Uterus (tissue), 4 donors: ENCODE measurements around the gene TMEM151A. TPM values are rescaled to one million over a fixed set of nuclear protein-coding genes. Genes with fewer than 3 reads are reported as not detected.

Experiments
- DNase-seq, 2 donors: peaks; one replicate each; pipeline ENCODE4 v3.0.0-alpha.2; 2019 to 2020
- H3K27ac ChIP-seq, 2 donors: fragments of 200-600 bp; sonication (generic); 1 replicate in 1 of 2; 2 replicates in 1 of 2; pipeline ENCODE4 v1.5.1; 2016 to 2018
- H3K27me3 ChIP-seq, 2 donors: fragments of 200-600 bp; sonication (generic); one replicate each; pipeline ENCODE4 v1.5.1; 2018 to 2019; ENCODE audit warnings: control low read depth in 1 of 2
- H3K36me3 ChIP-seq, 2 donors: fragments of 200-600 bp; sonication (generic); one replicate each; pipeline ENCODE4 v1.5.1; 2019; ENCODE audit warnings: control low read depth in 1 of 2
- H3K4me1 ChIP-seq, 2 donors: fragments of 200-600 bp; sonication (generic); one replicate each; pipeline ENCODE4 v1.5.1; 2018 to 2019; ENCODE audit warnings: control low read depth in 1 of 2
- H3K4me3 ChIP-seq, 2 donors: fragments of 200-600 bp; sonication (generic); 1 replicate in 1 of 2; 2 replicates in 1 of 2; pipeline ENCODE4 v1.5.1; 2018 to 2019; ENCODE audit warnings: mild to moderate bottlenecking in 1 of 2
- H3K9me3 ChIP-seq, 2 donors: fragments of 200-600 bp; sonication (generic); one replicate each; pipeline ENCODE4 v1.5.1; 2019; ENCODE audit warnings: control low read depth in 1 of 2
- POLR2A ChIP-seq, 2 donors: fragments of 450-650 bp; IDR thresholded peaks; one replicate each; pipeline ENCODE4 v1.6.1; 2016; ENCODE audit warnings: antibody characterized with exemption in 2 of 2, mild to moderate bottlenecking in 1 of 2, moderate library complexity in 1 of 2
- intact Hi-C: fragments of 100-400 bp; cut with DNase I; formaldehyde crosslinking; loops from one replicate; pipeline ENCODE4 v1.15.1; 2023; ENCODE audit warnings: low total_unique reads
- total RNA-seq, 4 donors: library from RNA; depleted of rRNA in 3 of 4; stranded (reverse); fragments of >200 nt in 3 of 4; gene quantifications; one replicate each; pipeline versions ENCODE4 v1.1.0 to v1.2.4, GENCODE V29; 2014 to 2023
- TF ChIP-seq, protein P1 (sequence below), 4 experiments: fragments of 200-600 bp in 2 of 4; fragments of 450-650 bp in 2 of 4; sonication (generic) in 2 of 4; IDR thresholded peaks; one replicate each; pipeline ENCODE4 v1.5.1; 2016 to 2019; ENCODE audit warnings: antibody characterized with exemption in 4 of 4, mild to moderate bottlenecking in 2 of 4, moderate library complexity in 1 of 4
- donor health status: DM: yes; HTN: yes; CAD: no.

The TMEM151A gene
- total RNA-seq, 4 donors from 2014 or later: 0.27 TPM; not detected in 3

DNA sequence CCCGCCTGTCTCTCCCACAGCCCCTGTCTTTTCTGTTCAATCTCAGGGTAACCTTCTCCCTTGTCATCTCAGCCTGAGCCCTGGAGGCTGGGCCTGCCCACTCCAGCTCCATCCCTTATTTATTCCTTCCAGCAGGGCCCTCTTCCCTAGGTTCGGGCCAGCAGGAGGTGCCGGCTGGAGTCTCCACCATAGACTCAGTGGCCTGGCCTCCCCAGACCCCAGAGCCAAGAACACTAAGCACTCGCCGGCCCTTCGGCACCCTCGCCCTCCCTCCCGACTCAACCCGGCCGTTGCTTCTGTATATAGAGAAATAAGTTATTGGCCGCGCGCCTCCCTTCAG is 24.7 kb upstream of the TMEM151A start:
- H3K27ac ChIP-seq: peak overlapping the region; percentile 97
- H3K36me3 ChIP-seq: no peaks in the 10 kb centered on the region
- intact Hi-C loops: no loop called here
- no peak for DNase-seq
- H3K9me3 ChIP-seq: no peaks in the 10 kb centered on the region
- TF ChIP-seq, protein P1, sequence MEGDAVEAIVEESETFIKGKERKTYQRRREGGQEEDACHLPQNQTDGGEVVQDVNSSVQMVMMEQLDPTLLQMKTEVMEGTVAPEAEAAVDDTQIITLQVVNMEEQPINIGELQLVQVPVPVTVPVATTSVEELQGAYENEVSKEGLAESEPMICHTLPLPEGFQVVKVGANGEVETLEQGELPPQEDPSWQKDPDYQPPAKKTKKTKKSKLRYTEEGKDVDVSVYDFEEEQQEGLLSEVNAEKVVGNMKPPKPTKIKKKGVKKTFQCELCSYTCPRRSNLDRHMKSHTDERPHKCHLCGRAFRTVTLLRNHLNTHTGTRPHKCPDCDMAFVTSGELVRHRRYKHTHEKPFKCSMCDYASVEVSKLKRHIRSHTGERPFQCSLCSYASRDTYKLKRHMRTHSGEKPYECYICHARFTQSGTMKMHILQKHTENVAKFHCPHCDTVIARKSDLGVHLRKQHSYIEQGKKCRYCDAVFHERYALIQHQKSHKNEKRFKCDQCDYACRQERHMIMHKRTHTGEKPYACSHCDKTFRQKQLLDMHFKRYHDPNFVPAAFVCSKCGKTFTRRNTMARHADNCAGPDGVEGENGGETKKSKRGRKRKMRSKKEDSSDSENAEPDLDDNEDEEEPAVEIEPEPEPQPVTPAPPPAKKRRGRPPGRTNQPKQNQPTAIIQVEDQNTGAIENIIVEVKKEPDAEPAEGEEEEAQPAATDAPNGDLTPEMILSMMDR (IDR thresholded peaks at IDR 0.05): no peak
- TF ChIP-seq POLR2A (IDR thresholded peaks at IDR 0.05): no peak
- no peaks in the 10 kb centered on the region for H3K27me3 ChIP-seq
- H3K4me1 ChIP-seq: peaks cover 6 to 14% of the 10 kb centered on the region in 2 donors
- peak overlapping the region; percentile 59 to 97 for H3K4me3 ChIP-seq

DNA sequence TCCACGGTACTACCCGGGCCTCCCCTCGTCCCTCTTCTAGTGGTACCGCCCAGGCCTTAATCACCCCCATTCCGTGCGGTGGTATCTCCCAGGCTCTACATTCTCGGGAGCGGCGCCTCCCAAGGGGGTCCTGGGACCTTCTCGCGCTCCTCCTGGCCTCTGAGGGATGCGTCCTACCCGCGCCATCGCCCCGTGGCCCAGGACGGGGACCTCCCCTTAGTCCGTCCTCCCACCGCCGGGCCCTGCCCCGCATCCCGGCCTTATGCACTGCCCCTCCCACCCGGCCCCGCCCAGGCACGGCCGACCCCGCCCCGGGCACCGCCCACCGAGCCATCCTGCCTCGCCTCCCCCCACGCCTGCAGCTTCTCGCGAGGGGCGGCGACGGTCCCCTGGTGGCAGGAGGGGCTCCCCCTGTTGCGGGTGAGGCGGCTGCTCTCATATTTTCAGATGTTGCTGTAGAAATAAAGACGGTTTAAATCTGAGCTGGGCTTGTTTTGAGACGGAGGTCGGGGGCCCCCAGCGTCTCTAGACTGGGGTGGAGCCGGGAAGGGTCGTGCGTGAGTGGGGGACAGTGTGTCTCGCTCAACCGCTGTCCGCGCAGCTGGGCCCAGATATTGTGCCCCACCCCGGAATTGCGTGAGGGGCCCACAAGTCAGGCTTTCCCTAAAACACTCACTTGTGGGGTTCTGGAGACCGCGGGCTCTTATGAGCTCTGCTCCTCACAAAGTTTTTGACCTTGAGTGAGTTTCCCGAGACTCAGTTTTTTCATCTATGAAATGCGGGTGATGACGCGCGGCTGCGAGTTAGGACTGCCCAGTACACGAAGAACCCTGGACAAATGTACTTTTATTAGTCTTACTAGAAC is 24.1 kb upstream of the TMEM151A start:
- intact Hi-C loops: no loop called here
- H3K27ac ChIP-seq: peak overlapping the region; percentile 97
- TF ChIP-seq, protein P1 (IDR thresholded peaks at IDR 0.05): peak in 2 of 4 experiments; percentile 10 to 51
- peak; percentile 54 to 63 for TF ChIP-seq POLR2A (IDR thresholded peaks at IDR 0.05)
- H3K36me3 ChIP-seq: no peaks in the 10 kb centered on the region
- H3K9me3 ChIP-seq: no peaks in the 10 kb centered on the region
- H3K4me3 ChIP-seq: peak overlapping the region; percentile 59 to 97
- peaks cover 6 to 14% of the 10 kb centered on the region in 2 donors for H3K4me1 ChIP-seq
- peak; percentile 92 for DNase-seq
- H3K27me3 ChIP-seq: no peaks in the 10 kb centered on the region

DNA sequence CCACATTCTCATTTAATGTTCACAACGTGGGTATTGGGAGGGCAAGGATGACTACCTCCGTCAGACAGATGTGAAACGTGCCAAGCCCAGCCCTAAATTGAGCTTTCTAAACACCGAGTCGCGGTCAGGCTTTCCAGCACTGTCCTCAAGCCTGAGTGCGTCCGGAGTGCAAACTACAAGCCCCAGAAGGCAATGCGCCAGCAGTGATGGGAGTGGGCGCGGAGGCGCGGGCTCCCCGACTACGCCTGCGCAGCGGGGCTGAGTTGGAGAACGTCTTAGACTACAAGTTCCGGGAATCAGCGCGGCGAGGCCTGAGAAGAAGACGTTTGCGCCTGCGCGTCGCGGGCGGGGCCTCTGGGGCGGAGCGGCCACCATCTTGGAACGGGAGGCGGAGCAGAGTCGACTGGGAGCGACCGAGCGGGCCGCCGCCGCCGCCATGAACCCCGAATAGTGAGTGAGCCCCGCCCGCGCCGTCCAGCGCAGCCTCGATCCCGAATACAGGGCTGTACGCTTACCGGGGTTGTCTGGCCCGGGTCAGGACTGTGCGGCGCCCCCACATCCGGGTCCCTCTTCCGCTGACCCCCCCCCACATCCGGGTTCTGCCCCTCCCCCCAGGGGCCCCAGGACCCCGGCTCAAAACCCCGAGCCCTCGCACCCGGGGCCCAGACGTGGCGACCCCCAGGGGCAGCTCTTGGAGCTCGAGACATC is 23.3 kb upstream of the TMEM151A start, which contains the start of gene RAB1B:
Gene RAB1B (plus strand): TSS at position 396 of the 708 bp plus-strand sequence. CDS start 41 bp downstream, at position 437.
- peak; percentile 100 for DNase-seq
- peak within 1 kb of the TSS; percentile 59 to 97 for H3K4me3 ChIP-seq
- peak within 1 kb of the TSS; percentile 97 for H3K27ac ChIP-seq
- TF ChIP-seq, protein P1 (IDR thresholded peaks at IDR 0.05): peak in 1 of 4 experiments; percentile 2
- TF ChIP-seq POLR2A (IDR thresholded peaks at IDR 0.05): peak; percentile 81 to 82
- intact Hi-C loops: no loop called here
- H3K4me1 ChIP-seq: peaks cover 6 to 14% of the 10 kb centered on the region in 2 donors
- H3K36me3 ChIP-seq: no peaks in the 10 kb centered on the region
- H3K27me3 ChIP-seq: no peaks in the 10 kb centered on the region
- no peaks in the 10 kb centered on the region for H3K9me3 ChIP-seq

DNA sequence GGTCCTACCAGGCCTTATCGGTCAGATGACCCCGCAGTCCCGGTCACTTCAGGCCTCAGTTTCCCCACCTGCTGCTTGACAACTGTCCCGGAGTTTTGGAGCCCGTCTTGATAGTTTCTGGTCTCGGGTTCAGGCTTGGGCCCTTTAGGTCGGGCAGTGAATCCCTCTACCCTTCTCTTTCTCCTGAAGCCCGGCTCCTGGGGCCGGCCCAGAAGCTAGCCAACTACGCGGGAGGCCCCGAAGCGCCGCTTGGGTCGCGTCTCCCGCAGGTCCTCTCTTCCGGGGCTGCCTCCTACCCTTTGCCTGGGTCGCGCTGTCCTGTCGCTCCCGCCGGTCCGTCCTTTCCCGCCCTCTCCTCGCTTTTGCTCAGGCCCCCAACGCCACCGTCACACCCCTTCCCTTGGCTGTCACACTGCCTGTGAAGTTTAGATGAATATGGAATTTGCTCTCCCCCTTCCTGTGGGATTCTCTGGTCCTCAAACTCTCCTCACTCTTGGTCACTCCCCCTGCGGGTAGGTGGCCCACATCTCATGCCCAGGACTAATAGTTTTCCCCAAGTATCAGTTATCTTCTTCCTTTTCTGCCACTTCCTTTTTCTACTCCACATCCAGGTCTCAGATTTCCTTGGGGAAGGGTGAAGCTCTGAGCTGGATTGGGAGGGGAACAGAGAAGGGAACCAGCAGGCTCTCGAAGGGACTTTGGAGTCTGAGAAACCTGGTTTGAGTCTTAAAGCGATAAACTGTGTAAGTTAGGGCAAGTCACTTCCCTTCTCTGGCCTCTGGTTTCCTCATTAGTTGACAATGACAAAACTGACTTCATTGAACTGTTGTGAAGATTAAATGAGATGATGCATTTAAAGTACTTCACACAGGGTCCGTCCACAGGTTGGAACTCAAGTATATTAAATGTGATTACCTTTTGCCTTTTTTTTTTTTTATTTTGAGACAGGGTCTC is 22.5 kb upstream of the TMEM151A start:
- Histone ChIP-seq H3K4me3 (peak overlapping the region; percentile 59 to 97), H3K36me3 (no peaks in the 10 kb centered on the region), H3K27ac (peak overlapping the region; percentile 97), H3K27me3 (no peaks in the 10 kb centered on the region), H3K9me3 (no peaks in the 10 kb centered on the region), H3K4me1 (peaks cover 6 to 14% of the 10 kb centered on the region in 2 donors)
- TF ChIP-seq, protein P1 (IDR thresholded peaks at IDR 0.05): no peak
- TF ChIP-seq POLR2A (IDR thresholded peaks at IDR 0.05): no peak
- no peak for DNase-seq
- intact Hi-C loops: no loop called here
